Right cardiac atrium (tissue), 5 donors: ENCODE measurements around the gene ASIC3. TPM values are rescaled to one million over a fixed set of nuclear protein-coding genes. Genes with fewer than 3 reads are reported as not detected.
A peak's percentile ranks its signal among the peaks of the same experiment; 100 is the strongest.

ENCODE experiments used
- ATAC-seq, 2 donors: fragments of 200-7000 bp; cut with Tn5 transposase; one replicate each; pipeline versions ENCODE4 v1.8.0 to v1.9.1; 2020; ENCODE audit warnings: moderate library complexity in 2 of 2, mild to moderate bottlenecking in 1 of 2
- DNase-seq, 3 donors: peaks; one replicate each; pipeline ENCODE4 v3.0.0-alpha.2; 2020
- H3K27ac ChIP-seq: one replicate; pipeline ENCODE4 v1.5.1; 2013; ENCODE audit warnings: mild to moderate bottlenecking, low read length, control low read depth, moderate library complexity
- H3K27me3 ChIP-seq: one replicate; pipeline ENCODE4 v1.6.1; 2013; ENCODE audit not compliant: control insufficient read depth, insufficient read depth
- H3K4me1 ChIP-seq: one replicate; pipeline ENCODE4 v1.6.1; 2013; ENCODE audit warnings: low read length; ENCODE audit not compliant: control insufficient read depth, insufficient read depth
- H3K4me3 ChIP-seq: one replicate; pipeline ENCODE4 v1.5.1; 2013; ENCODE audit warnings: low read length, control low read depth
- H3K9me3 ChIP-seq: one replicate; pipeline ENCODE4 v1.6.1; 2013; ENCODE audit warnings: low read length; ENCODE audit not compliant: control insufficient read depth
- WGBS: extraction: QIAGEN DNeasy Blood & Tissue Kit; methylation state at CpG from one replicate; pipeline ENCODE4 v1.1.7; 2013; 5-methylcytosine and 5-hydroxymethylcytosine counted together
- intact Hi-C, 4 donors: fragments of 100-400 bp; cut with DNase I; formaldehyde crosslinking; loops; one replicate each; pipeline versions ENCODE4 v1.11.0 to v1.14.0; 2022 to 2023
- polyA plus RNA-seq: library from polyadenylated mRNA; stranded (reverse); fragments of 200-250 nt; gene quantifications from one replicate; pipeline ENCODE4 v1.2.3, GENCODE V29; 2013
- total RNA-seq, 4 donors: library from RNA; stranded (reverse); fragmentation: NEBNext Ultra II Directional; extraction: Animal tissue kit (Norgen Biotek cat#: 25700); gene quantifications; one replicate each; pipeline ENCODE4 v1.2.1, GENCODE V29; 2021
- donor health status: healthy with polysubstance abuse.
- donor health status: DM: no; HTN: yes; CAD: no.
- donor health status: DM: no; HTN: no; CAD: no.
- donor health status: DM: no; HTN: yes; CAD: no; lungs with severe emphysema.
- donor health status: DM: yes; HTN: yes; CAD: no.

Gene ASIC3
- total and polyA plus RNA-seq, 5 donors: 4.0 to 6.5 (median 5.3) TPM

DNA sequence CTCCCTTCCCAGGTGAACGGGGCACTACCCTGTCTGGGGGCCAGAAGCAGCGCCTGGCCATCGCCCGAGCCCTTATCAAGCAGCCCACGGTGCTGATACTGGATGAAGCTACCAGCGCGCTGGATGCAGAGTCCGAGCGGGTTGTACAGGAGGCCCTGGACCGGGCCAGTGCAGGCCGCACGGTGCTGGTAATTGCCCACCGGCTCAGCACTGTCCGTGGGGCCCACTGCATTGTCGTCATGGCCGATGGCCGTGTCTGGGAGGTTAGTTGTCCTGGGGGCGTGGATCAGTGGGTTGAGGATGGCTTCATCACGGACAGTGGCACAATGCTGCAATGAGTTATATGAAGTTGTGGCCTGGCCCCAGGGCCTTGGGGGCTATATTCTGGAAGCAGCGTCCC is 4.4 kb upstream of the ASIC3 start:
- Histone ChIP-seq H3K4me1 (no peaks in the 10 kb centered on the region), H3K27me3 (no peaks in the 10 kb centered on the region), H3K9me3 (no peaks in the 10 kb centered on the region), H3K4me3 (no peak overlapping the region), H3K27ac (no peak overlapping the region)
- DNase-seq (no peak), ATAC-seq (no peak)
- intact Hi-C loops: no loop called here
- WGBS: 93% methylated on average over 20 of the region's 20 CpGs

DNA sequence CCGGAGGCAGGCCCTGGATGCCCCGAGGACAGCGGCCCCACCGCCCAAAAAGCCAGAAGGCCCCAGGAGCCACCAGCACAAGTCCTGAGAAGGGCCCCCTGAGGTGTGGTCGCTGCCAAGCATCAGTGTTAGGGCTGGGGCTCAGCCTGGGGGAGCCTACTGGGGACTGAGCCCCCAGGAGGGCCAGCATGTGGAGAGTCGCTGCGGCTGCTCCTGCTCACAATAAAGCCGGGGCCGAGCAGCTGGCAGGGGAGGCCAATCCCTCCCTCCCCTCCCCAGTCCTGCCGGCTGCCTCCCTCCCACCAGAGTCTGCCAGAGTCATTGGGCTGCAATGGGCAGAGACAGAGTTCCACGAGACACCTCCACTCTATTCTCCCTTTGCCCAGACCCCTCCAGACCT is 3.1 kb upstream of the ASIC3 start:
- 82% methylated on average over 11 of the region's 11 CpGs for WGBS

DNA sequence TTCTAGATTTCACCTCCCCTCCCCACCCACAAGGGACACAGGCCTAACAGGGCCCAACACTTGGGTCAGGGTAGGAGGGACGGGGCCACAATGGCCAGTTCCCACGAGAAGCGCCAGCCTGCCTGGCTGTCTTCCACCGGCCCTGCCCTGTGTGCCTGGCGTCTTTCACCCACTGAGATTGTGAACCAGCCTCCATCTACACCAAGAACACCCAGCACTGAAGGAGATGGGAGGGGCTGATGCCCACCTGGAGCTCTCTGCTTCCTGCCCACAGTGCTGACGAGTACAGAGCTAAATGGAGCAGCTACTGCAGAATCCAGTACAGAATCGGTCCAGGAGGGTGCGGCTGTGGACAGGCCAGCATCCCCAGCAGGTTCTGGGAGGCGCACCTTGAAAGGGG is 2.4 kb upstream of the ASIC3 start:
- DNase-seq (no peak), ATAC-seq (no peak)
- intact Hi-C loops: no loop called here
- no peaks in the 10 kb centered on the region for H3K27me3 ChIP-seq
- no peaks in the 10 kb centered on the region for H3K4me1 ChIP-seq
- H3K4me3 ChIP-seq: no peak overlapping the region
- no peak overlapping the region for H3K27ac ChIP-seq
- no peaks in the 10 kb centered on the region for H3K9me3 ChIP-seq
- 90% methylated on average over 9 of the region's 9 CpGs for WGBS

More for the DNA sequence above, 3.1 kb upstream of the ASIC3 start:
- intact Hi-C loops: no loop called here
- DNase-seq (no peak), ATAC-seq (no peak)
- Histone ChIP-seq H3K4me1 (no peaks in the 10 kb centered on the region), H3K27me3 (no peaks in the 10 kb centered on the region), H3K27ac (no peak overlapping the region), H3K4me3 (no peak overlapping the region), H3K9me3 (no peaks in the 10 kb centered on the region)

DNA sequence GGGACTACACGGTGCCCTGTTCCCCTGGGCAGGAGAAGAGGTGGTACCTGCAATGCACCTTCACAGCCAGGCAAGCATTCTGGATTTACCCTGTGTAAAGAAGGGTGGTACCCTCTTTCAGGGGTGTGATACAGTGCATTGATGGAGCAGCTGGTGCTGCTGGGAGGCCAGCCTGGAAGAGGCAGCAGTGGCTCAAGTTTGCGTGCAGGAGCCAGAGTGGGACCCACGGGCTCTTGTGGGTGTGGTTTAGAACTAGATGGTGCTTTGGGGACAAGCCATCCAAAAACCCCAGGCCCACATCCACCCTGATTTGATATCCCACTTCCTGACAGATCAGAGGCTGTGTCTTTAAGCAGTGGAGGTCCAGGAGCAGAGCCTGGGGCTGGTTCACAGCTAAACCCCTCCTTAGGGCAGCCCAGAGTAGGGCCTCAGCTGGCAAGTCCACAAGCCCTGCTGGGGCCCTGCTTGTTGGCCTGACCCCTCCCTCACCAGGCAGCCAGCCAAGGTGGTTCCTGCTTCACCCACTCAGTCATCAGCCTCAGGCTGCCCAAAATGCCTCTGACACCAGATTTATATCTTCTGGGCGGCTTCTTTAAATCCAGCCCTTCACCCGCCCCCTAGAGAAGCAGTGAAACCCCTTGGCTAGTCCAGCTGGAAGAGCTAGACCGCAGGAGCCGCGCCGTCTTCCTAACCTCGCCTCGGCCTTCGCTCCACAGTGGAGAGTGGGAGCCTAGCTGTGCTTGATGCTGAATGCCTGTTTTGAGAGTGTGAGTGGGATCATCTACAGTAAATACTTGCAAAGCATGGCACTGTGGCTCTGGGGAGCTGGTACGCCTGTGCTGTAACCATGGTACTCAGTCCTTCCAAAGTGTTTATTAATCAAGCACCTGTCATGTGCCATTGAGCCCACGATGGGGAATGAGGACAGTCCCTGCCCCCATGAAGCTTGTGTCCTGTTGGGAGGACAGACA is 1.4 kb upstream of the ASIC3 start:
- ATAC-seq: no peak
- intact Hi-C loops: no loop called here
- WGBS: 46% methylated on average over 14 of the region's 14 CpGs
- Histone ChIP-seq H3K4me1 (no peaks in the 10 kb centered on the region), H3K27ac (no peak overlapping the region), H3K27me3 (no peaks in the 10 kb centered on the region), H3K4me3 (no peak overlapping the region), H3K9me3 (no peaks in the 10 kb centered on the region)
- peak in 2 of 3 donors; percentile 59 to 78 for DNase-seq

DNA sequence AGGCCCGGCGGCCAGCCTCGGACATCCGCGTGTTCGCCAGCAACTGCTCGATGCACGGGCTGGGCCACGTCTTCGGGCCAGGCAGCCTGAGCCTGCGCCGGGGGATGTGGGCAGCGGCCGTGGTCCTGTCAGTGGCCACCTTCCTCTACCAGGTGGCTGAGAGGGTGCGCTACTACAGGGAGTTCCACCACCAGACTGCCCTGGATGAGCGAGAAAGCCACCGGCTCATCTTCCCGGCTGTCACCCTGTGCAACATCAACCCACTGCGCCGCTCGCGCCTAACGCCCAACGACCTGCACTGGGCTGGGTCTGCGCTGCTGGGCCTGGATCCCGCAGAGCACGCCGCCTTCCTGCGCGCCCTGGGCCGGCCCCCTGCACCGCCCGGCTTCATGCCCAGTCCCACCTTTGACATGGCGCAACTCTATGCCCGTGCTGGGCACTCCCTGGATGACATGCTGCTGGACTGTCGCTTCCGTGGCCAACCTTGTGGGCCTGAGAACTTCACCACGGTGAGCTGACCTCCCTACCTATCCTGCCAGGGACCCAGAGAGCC is 656 bp downstream of the ASIC3 start:
- H3K4me3 ChIP-seq: no peak overlapping the region
- H3K27ac ChIP-seq: no peak overlapping the region
- H3K4me1 ChIP-seq: no peaks in the 10 kb centered on the region
- DNase-seq (no peak), ATAC-seq (no peak)
- intact Hi-C loops: no loop called here
- H3K27me3 ChIP-seq: no peaks in the 10 kb centered on the region
- no peaks in the 10 kb centered on the region for H3K9me3 ChIP-seq
- WGBS: 90% methylated on average over 38 of the region's 38 CpGs

DNA sequence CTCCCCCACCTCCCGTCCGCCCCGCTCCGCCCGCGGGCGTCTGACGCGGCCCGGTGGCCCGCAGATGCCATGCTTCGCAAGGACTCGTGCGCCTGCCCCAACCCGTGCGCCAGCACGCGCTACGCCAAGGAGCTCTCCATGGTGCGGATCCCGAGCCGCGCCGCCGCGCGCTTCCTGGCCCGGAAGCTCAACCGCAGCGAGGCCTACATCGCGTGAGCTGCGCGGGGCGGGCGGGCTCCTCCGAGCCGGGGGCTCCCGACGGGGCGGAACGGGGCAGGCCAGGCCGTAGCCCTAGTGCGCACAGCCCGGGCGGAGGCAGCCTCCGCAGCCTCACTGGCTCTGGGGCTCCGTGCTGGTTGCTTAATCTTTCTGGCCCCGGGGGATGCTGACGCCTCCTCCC is 2.8 kb downstream of the ASIC3 start:
- 1% methylated on average over 50 of the region's 50 CpGs for WGBS
- peak; percentile 63 to 88 (median 84) for DNase-seq
- intact Hi-C loops: no loop called here

DNA sequence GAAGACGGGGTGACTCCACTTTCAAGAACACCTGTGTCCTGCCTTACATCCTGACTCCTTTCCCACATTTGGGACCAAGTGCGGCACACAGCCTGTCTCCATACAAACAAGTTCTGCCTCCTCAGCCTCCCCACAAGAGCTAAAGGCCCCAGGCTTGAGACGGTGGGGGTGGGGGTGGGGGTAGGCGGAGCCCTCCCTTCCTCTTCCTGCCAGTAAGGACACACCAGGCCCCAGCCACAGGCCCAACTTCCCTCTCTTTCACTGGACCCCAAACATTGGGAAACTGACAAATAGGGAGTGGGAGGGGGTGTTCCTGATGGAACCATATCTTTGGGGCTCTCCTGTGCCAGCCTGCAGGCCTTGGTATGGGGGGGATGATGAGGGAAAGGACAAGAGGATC is 4.8 kb downstream of the ASIC3 start:
- H3K4me1 ChIP-seq: peaks cover 4% of the 10 kb centered on the region
- H3K4me3 ChIP-seq: no peak overlapping the region
- ATAC-seq (no peak), DNase-seq (no peak)
- no peak overlapping the region for H3K27ac ChIP-seq
- WGBS: 67% methylated on average over 4 of the region's 4 CpGs
- intact Hi-C loops: no loop called here
- H3K9me3 ChIP-seq: no peaks in the 10 kb centered on the region
- no peaks in the 10 kb centered on the region for H3K27me3 ChIP-seq

More for the DNA sequence above, 2.8 kb downstream of the ASIC3 start:
- no peaks in the 10 kb centered on the region for H3K27me3 ChIP-seq
- no peak overlapping the region for H3K4me3 ChIP-seq
- H3K9me3 ChIP-seq: no peaks in the 10 kb centered on the region
- no peaks in the 10 kb centered on the region for H3K4me1 ChIP-seq
- H3K27ac ChIP-seq: no peak overlapping the region
- peak; percentile 56 for ATAC-seq

DNA sequence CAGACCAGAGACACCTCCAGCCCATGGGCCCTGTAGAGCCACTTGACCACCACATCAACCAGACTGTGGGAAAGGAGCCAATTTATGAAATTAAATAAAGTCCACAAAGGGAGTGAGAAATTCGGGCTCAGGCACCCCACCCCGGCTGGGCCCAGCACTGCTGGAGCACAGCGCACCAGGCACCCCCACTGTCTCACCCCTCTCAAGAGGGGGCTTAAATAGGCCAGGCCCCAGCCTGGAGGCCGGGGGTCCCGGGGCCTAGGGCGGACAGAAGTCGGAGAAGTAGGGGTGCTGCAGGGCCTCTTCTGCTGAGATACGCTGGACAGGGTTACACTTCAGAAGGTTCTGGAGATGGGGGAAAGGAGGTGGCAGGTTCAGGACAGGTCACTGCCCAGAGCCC is 5.4 kb downstream of the ASIC3 start:
- intact Hi-C loops: no loop called here

DNA sequence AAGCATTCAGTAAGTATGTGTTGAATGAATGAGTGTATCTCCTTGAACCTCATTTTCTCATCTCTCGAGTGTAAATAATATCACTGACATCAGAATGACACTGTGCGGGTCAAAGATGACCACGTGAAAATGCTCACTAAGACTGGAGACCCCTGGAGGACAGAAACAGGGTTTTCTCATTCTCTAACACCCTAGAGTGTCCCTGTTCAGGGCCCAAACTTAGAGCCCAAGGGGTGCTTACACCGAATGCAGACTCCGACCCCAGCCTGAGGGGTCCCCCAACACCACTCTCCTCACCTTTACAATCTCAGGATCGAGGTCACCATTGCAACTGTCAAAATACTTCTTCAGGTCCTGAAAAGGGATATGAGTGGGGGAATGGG is 7.9 kb downstream of the ASIC3 start:
- WGBS: 90% methylated on average over 6 of the region's 6 CpGs
- no peak overlapping the region for H3K27ac ChIP-seq
- H3K4me1 ChIP-seq: peaks cover 4% of the 10 kb centered on the region
- no peaks in the 10 kb centered on the region for H3K9me3 ChIP-seq
- intact Hi-C loops: no loop called here
- no peaks in the 10 kb centered on the region for H3K27me3 ChIP-seq
- ATAC-seq: no peak
- no peak overlapping the region for H3K4me3 ChIP-seq
- no peak for DNase-seq

More for the DNA sequence above, 5.4 kb downstream of the ASIC3 start:
- Histone ChIP-seq H3K4me3 (no peak overlapping the region), H3K27me3 (no peaks in the 10 kb centered on the region), H3K9me3 (no peaks in the 10 kb centered on the region), H3K4me1 (peaks cover 4% of the 10 kb centered on the region), H3K27ac (no peak overlapping the region)
- ATAC-seq (no peak), DNase-seq (no peak)
- 86% methylated on average over 8 of the region's 8 CpGs for WGBS

DNA sequence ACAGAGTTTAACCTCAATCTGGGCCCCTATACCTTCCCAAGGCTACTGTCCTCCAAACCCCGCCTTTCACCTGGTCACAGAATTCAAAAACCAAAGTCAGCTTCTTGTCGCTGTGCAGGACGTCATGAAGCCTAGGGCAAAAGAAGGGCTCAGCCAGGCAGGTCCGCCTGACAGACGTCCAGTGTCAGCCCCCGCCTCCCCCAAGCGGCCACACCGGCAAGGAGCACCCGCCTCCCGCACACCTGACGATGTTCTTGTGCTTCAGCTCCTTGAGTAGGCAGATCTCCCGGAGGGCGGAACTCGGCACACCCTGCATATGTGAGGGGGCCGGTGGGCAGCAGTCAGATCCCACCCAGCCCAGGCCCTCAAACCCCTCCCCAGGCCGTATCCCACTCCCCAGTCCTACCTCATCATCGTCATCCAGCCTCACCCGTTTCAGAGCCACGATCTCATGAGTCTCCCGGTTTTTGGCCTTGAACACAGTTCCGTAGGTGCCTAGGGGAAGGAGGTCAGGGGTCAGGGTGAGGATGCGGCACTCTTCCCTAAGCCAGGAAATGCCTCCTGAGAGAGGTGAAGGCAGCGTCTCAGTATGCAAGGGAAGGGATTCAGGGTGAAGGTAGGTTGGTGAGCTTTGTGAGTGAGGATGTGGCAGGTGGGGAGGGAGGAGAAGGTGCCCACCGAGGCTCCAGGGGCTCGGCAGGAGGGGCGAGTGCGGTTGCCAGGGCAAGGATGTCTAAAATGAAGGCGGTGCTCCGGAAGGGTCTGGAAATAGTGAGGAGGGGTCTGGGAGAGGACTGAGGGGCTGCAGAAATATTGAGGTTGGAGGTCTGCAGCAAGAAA is 8.6 kb downstream of the ASIC3 start:
- H3K27me3 ChIP-seq: no peaks in the 10 kb centered on the region
- no peaks in the 10 kb centered on the region for H3K9me3 ChIP-seq
- peaks cover 4% of the 10 kb centered on the region for H3K4me1 ChIP-seq
- intact Hi-C loops: no loop called here
- ATAC-seq (no peak), DNase-seq (no peak)
- 36% methylated on average over 29 of the region's 29 CpGs for WGBS
- H3K4me3 ChIP-seq: peak overlapping the region; percentile 67
- no peak overlapping the region for H3K27ac ChIP-seq

DNA sequence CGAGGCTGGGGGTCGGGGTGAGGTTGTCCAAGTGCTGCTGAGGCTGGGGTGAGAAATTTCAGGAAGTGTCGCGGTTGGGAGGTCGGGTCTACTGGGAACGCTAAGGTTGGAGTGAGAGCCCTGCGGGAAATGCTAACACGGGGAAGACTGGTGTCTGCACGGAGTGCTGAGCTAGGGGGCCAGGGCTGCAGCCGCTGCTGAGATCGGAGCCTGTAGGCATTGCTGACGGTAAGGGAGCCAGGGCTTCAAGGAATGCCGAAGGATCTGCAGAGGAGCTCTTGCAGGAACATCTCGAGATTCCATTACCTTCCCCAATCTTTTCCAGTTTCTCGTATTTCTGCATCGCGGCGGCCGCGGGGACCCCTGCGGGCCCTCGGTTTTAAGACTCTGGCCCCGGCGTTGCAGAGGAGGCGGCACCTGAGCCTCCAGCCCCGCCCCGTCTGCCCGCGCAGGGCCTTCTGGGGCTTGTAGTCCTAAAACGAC is 9.2 kb downstream of the ASIC3 start, which contains the start of gene CDK5:
Gene CDK5, minus strand, starts transcription at position 392 of the 483 bp plus-strand sequence. Its CDS starts 49 bp downstream, at position 343.
- peaks cover 4% of the 10 kb centered on the region for H3K4me1 ChIP-seq
- WGBS: under 1% methylated on average over 30 of the region's 30 CpGs
- intact Hi-C loops: no loop called here
- peak; percentile 0 for ATAC-seq
- peak within 1 kb of the TSS; percentile 91 for H3K4me3 ChIP-seq
- peak within 1 kb of the TSS; percentile 98 for H3K27ac ChIP-seq
- H3K9me3 ChIP-seq: no peaks in the 10 kb centered on the region
- no peak for DNase-seq
- no peaks in the 10 kb centered on the region for H3K27me3 ChIP-seq
